ENCODE measurements around the gene DCAF10.
"Not testable (repeated sequence)": the region's sequence is repeated elsewhere in the genome, so short reads cannot be mapped to it uniquely, and the experiment has no call there.

DCAF10 gene

GRCh38 chr9:37908698-37909186, 108.1 kb downstream of the DCAF10 start:
- DNase-seq (ENCODE audit: low read depth) = no peak

GRCh38 chr9:37909326-37909725, 108.7 kb downstream of the DCAF10 start:
- no peak for DNase-seq (ENCODE audit: low read depth)

- DNase-seq (ENCODE audit: low read depth) = not testable (repeated sequence)
Measured at GRCh38 chr9:37909836-37910235, 109.2 kb downstream of the DCAF10 start.

GRCh38 chr9:37910271-37910670, 109.7 kb downstream of the DCAF10 start:
- no peak for DNase-seq (ENCODE audit: low read depth)

GRCh38 chr9:37911271-37911681, 110.7 kb downstream of the DCAF10 start:
- DNase-seq (ENCODE audit: low read depth) = no peak

GRCh38 chr9:37913480-37914153, 113.0 kb downstream of the DCAF10 start:
- peak; percentile 72 for DNase-seq (ENCODE audit: low read depth)

GRCh38 chr9:37914154-37914551, 113.6 kb downstream of the DCAF10 start:
- no peak for DNase-seq (ENCODE audit: low read depth)

- DNase-seq (ENCODE audit: low read depth) = no peak
Measured at GRCh38 chr9:37914701-37915358, 114.2 kb downstream of the DCAF10 start.

GRCh38 chr9:37915911-37916470, 115.4 kb downstream of the DCAF10 start:
- DNase-seq (ENCODE audit: low read depth) = no peak

GRCh38 chr9:37916471-37917312, 116.1 kb downstream of the DCAF10 start:
- DNase-seq (ENCODE audit: low read depth) = no peak
